H1 (cell line): ENCODE data around the gene SIPA1L3. TPM values are rescaled to one million over a fixed set of nuclear protein-coding genes. Genes with fewer than 3 reads are reported as not detected.

Source experiments
- CHD7 ChIP-seq: fragments of 300-600 bp; sonication (generic); IDR thresholded peaks from 2 replicates; pipeline ENCODE4 v1.7.1; 2012; ENCODE audit warnings: low read length, moderate library complexity, mild to moderate bottlenecking, inconsistent platforms; ENCODE audit not compliant: insufficient replicate concordance
- EP300 ChIP-seq, 2 experiments: IDR thresholded peaks; 1 replicate in 1 of 2; 2 replicates in 1 of 2; pipeline ENCODE4 v1.6.1; 2011 to 2012; ENCODE audit warnings: low read depth in 2 of 2, low read length in 2 of 2, mild to moderate bottlenecking in 2 of 2, borderline replicate concordance in 1 of 2, inconsistent platforms in 1 of 2, moderate library complexity in 1 of 2
- KDM1A ChIP-seq: fragments of 200-600, 300-600 bp; sonication (generic); IDR thresholded peaks from 2 replicates; pipeline ENCODE4 v1.7.1; 2016; ENCODE audit warnings: mild to moderate bottlenecking, low read length, borderline replicate concordance
- MAX ChIP-seq: IDR thresholded peaks from 2 replicates; pipeline ENCODE4 v1.6.1; 2012; ENCODE audit warnings: inconsistent platforms
- RBBP5 ChIP-seq: IDR thresholded peaks from 2 replicates; pipeline ENCODE4 v1.7.1; 2012; ENCODE audit warnings: low read depth, mild to moderate bottlenecking, inconsistent platforms, low read length, moderate library complexity, borderline replicate concordance
- polyA plus RNA-seq, 7 experiments: library from polyadenylated mRNA; depleted of rRNA in 3 of 7; stranded (reverse) in 5 of 7; unstranded in 2 of 7; fragments of >200 nt in 5 of 7; fragments of 200-250 nt in 2 of 7; gene quantifications; 1 replicate in 5 of 7; 2 replicates in 1 of 7; 4 replicates in 1 of 7; pipeline versions ENCODE4 v1.2.1 to v1.2.3, GENCODE V29; 2011 to 2013; ENCODE audit warnings: missing spikeins in 2 of 7, mixed read lengths in 2 of 7
- total RNA-seq: library from RNA; stranded (reverse); fragmentation: NEBNext Ultra II Directional; extraction: Animal tissue kit (Norgen Biotek cat#: 25700); gene quantifications from 2 replicates; pipeline ENCODE4 v1.2.1, GENCODE V29; 2021

SIPA1L3 gene
- total and polyA plus RNA-seq, 2 of the 8 experiments (the other 6 are each of a cell fraction or from before 2014, with no cell fraction given), result 15.0 to 54.9 TPM

GRCh38 chr19:38057959-38058690 lies 151.1 kb downstream of the SIPA1L3 start (continued):
- TF ChIP-seq CHD7, result no peak
- TF ChIP-seq MAX, result no peak
- TF ChIP-seq EP300 (IDR thresholded peaks at IDR 0.05; ENCODE audit: borderline replicate concordance in 1 of 2, low read depth in 2 of 2, low read length in 2 of 2), result no peak
- TF ChIP-seq RBBP5, result no peak
- TF ChIP-seq KDM1A, result no peak
- TF ChIP-seq, all 59 proteins: peak for 0
